Subcutaneous adipose tissue (tissue), 4 donors: ENCODE results near the gene AP1S1. TPM values are rescaled to one million over a fixed set of nuclear protein-coding genes. Genes with fewer than 3 reads are reported as not detected.

Experiments used
- total RNA-seq, 4 donors: library from RNA; depleted of rRNA; stranded (reverse); fragments of >200 nt; gene quantifications; one replicate each; pipeline ENCODE4 v1.1.0, GENCODE V29; 2016
- TF ChIP-seq, protein P1 (sequence below): fragments of 450-650 bp; IDR thresholded peaks from one replicate; pipeline ENCODE4 v1.5.1; 2016; ENCODE audit warnings: low read depth, mild to moderate bottlenecking, control low read depth, antibody characterized with exemption, moderate library complexity

Gene AP1S1
- total RNA-seq, 4 donors from 2014 or later, result 7.7 to 42.2 (median 23.8) TPM

DNA sequence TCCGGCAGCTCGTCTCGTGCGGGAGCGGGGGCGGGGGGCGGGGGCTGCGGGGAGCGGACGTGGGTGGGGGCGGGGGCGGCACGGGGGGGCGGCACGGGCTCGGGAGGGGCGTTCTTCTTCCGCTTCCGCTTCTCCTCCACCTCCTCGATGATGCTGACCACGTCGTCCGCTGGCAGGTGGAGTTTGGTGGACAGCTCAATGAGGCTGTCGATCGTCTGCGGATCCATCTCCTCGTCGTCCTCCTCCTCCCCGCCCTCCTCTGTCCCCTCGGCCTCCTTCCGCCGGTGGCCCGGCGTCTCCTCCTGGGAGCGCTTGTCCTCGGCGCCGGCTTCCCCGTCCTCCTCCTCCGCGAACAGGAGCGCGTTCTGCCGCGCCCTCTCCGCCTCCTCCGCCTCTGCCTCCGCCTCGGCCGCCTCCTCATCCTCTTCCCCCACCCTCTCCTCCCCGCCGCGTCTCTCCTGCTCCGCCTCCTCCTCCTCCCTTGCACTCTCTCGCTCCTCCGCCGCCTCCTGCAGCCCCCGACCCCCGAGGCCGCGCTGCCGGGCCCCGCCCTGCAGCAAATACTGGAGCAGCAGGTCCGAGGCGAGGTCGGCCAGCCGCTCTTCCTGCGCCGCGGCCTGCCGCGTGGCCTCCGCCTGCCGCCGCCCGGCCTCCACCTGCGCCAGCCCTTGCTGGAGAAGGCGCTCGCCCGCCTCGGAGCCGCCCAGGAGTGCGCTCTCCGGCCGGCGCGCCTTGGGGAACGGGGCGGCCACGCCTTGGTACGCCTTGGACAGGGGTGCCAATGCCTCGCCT is 9.2 kb downstream of the AP1S1 start:
- TF ChIP-seq, protein P1, sequence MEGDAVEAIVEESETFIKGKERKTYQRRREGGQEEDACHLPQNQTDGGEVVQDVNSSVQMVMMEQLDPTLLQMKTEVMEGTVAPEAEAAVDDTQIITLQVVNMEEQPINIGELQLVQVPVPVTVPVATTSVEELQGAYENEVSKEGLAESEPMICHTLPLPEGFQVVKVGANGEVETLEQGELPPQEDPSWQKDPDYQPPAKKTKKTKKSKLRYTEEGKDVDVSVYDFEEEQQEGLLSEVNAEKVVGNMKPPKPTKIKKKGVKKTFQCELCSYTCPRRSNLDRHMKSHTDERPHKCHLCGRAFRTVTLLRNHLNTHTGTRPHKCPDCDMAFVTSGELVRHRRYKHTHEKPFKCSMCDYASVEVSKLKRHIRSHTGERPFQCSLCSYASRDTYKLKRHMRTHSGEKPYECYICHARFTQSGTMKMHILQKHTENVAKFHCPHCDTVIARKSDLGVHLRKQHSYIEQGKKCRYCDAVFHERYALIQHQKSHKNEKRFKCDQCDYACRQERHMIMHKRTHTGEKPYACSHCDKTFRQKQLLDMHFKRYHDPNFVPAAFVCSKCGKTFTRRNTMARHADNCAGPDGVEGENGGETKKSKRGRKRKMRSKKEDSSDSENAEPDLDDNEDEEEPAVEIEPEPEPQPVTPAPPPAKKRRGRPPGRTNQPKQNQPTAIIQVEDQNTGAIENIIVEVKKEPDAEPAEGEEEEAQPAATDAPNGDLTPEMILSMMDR, result no peak

DNA sequence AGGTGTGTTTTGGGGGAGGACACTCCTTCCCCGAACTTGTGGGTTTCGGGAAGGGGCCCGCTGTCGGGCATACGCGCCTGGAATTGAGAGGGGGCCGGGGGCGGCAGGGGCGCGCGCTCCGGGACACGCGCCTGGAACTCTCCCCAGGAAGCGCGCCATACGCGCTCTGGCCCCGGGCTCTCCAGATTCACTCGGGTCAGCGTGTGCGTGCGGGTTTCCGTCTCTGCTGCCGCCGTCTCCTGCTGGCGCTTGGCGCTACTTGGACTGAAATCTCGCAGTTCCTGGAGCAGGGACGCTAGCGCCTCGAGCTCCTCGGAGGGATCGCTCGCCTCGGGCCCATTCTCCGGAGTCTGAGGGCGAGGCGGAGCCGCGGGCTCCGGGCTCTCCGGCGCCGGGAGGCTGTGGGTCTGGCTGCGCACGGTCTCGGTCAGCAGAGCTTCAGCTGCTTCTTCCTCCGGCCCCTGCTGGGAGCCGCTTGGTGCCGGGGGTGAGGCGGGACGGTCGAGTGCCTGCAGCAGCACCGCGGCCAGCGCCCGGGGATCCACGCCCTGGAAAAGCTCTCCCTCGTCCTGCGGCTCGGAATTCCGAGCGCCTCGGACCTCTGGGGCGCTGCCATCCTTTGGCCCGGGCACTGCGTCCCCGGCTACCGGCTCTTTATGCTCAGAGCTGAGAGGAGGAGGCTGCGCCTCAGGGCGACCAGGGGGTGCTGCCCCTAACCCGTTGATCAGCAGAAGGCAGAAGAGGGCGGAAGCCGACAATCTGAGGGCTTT is 10.0 kb downstream of the AP1S1 start:
- TF ChIP-seq, protein P1, result no peak

DNA sequence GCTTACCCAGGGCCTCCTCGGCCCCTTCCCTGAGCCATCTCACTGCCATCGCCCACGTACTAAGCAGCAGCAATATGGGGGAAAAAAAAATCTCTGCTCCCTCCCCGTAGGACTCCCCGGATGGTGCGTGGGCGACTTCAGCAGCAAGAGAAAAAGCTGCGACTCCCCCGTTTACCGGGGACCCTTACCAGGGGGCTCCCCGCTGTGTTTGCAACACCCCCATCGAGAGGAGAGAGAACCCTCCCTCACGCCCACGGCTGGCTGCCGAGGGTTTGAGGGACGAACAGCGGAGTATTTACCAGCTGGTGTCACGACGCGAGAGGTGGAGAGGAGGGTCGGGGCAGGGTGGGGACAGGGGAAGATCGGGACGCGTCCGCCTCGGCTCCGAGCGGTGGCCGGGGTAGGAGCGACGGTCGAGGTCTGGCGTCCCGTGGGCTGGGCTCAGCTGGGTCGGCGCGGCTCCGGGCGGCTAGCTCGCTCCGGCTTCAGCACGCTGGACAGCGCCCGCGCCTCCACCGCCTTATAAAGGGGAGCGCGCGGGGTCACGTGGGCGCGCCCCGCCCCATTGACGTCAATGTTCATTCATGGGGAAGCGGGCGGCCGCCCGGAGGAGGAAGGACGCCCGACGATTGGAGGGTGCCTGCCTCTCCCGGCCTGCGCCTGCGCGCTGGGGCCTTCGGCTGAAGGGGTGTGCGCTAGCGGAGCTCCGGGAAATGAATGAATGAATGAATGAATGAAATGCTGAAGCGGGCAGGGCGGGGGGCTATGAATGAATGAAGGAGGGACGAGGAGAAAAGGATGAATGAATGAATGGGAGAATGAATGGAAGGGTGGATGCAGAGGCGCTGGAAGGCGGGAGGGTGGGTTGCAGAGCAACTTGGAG is 11.0 kb downstream of the AP1S1 start, which contains the start of gene VGF:
VGF (minus strand) TSS at position 495 of the 883 bp plus-strand sequence. CDS start 726 bp downstream, outside the sequence.
- TF ChIP-seq, protein P1, result no peak

DNA sequence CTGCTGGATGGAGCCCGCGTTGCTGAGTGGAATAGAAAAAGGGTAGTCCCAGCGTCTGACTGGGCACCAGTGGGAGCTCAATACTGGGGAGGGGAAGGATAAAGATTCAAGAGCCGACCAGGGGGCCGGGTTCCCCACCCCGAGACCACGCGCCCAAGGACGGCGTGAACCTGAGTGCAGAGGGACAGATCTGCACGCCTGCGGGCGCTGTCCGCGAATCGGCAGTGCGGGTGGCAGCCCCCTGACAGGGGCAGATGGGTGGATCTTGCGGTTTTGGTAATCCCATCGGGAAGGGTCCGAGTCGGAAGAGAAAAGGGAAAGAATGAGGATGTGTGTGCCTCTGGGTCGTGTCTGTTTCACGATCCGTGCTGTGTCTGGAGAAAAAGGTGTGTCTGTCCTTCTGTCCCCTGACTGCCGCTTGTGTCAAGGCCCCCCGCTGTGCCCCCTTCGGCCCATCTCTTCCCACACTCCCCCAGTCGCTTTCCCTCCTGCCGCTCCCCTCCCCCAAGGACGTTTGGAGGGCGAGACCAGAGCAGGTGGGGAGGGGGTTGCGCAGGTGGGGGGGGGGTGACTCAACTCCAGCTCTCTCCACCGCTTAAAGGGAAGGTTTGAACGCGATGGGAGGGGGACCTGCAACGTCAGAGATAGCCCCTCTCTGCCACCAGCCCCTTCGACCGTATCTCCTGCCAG is 11.8 kb downstream of the AP1S1 start:
- TF ChIP-seq, protein P1, result no peak

DNA sequence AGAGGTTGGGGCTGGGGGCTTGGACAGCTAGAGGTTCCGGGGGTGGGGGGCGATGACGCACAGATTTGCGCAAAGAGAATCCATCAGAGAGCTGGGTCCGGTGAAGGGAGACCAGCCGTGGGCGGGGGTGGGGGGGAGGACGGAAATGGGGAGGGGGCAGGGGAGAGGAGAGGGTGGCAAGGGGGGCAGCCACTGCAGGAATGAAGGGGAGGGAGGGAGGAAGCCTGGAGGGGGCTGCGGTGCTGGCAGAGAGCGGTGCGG is 12.3 kb downstream of the AP1S1 start:
- TF ChIP-seq, protein P1, result no peak

DNA sequence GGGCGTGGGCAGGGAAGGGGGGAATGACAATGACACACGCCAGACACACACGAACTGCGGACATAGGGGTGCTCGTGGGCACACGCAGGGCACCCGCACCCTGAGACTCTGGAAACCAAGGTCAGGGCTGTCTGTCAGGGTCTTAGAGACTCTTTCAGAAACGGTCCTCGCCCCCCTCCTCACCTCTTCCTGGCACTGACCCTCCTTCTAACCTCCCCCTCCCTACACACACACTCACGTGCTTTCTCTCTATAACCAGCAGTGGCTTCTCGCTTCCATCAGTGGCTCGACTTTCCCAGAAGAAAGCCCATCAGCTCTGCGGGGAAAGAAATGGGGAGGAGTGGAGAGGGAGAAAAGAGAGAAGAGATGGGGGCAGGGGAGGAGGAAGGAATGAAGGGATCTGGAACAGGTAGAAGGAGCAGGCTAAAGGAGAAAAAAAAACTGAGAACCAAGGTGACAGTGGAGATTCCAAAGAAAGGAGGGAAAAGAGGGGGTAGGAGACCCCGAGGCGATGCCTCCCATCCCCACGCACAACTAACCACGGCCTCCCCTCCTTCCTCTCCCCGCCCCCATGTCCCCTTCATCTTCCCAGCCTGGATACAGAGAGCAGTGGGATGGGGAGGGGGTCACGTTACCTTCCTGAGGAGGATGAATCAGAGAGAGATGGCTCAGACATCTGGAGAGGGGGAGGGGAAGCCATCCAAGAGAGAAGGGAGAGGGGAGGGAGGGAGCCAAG is 12.8 kb downstream of the AP1S1 start:
- TF ChIP-seq, protein P1, result no peak
